CD4-positive, alpha-beta T cell (primary cell): ENCODE results near the gene PCDHA4. TPM values are rescaled to one million over a fixed set of nuclear protein-coding genes. Genes with fewer than 3 reads are reported as not detected.
"Not testable (repeated sequence)": the region's sequence is repeated elsewhere in the genome, so short reads cannot be mapped to it uniquely, and the experiment has no call there.

Source experiments
- ATAC-seq: fragments of 200-7000 bp; cut with Tn5 transposase; one replicate; pipeline ENCODE4 v1.10.0; 2022; ENCODE audit warnings: mild to moderate bottlenecking; ENCODE audit not compliant: poor library complexity
- CTCF ChIA-PET: fragments of 350-600 bp; sonication (Branson Sonifier 250); formaldehyde crosslinking; loops from one replicate; lab custom pipeline; 2021; ENCODE audit warnings: antibody characterized with exemption, inconsistent platforms; lab: Charles Lee
- POLR2A ChIA-PET: fragments of 350-600 bp; sonication (Branson Sonifier 250); formaldehyde crosslinking; loops from one replicate; lab custom pipeline; 2021; ENCODE audit warnings: antibody characterized with exemption, inconsistent platforms; lab: Charles Lee
- DNase-seq, 14 experiments: peaks; one replicate each; pipeline ENCODE4 v3.0.0-alpha.2; 2013 to 2020; ENCODE audit warnings: mixed read lengths in 2 of 14
- H3K27ac ChIP-seq, 2 donors: one replicate each; pipeline versions ENCODE4 v1.5.1 to v1.7.0; 2013; ENCODE audit warnings: low read length in 2 of 2, low read depth in 1 of 2, mild to moderate bottlenecking in 1 of 2
- H3K27me3 ChIP-seq, 2 experiments: 1 replicate in 1 of 2; 2 replicates in 1 of 2; pipeline versions ENCODE4 v1.6.1 to v1.7.0; 2013; ENCODE audit warnings: low read length in 2 of 2, control low read depth in 1 of 2, mild to moderate bottlenecking in 1 of 2, moderate library complexity in 1 of 2; ENCODE audit not compliant: insufficient read depth in 2 of 2, control insufficient read depth in 1 of 2
- H3K36me3 ChIP-seq: one replicate; pipeline ENCODE4 v1.6.1; 2013; ENCODE audit warnings: low read length, control low read depth; ENCODE audit not compliant: insufficient read depth
- H3K4me1 ChIP-seq: one replicate; pipeline ENCODE4 v1.6.1; 2013; ENCODE audit warnings: low read length, control low read depth; ENCODE audit not compliant: insufficient read depth
- H3K4me3 ChIP-seq: one replicate; pipeline ENCODE4 v1.5.1; 2013; ENCODE audit warnings: mild to moderate bottlenecking, low read length, moderate library complexity
- H3K9me3 ChIP-seq, 2 experiments: 1 replicate in 1 of 2; 2 replicates in 1 of 2; pipeline versions ENCODE4 v1.6.1 to v1.7.0; 2013; ENCODE audit warnings: low read length in 2 of 2, mild to moderate bottlenecking in 2 of 2, control low read depth in 1 of 2, moderate library complexity in 1 of 2; ENCODE audit not compliant: control insufficient read depth in 1 of 2, insufficient read depth in 1 of 2
- H3K27ac Mint-ChIP-seq: one replicate; pipeline ENCODE4 v1.8.0; 2020; ENCODE audit warnings: mixed read lengths
- H3K27me3 Mint-ChIP-seq: one replicate; pipeline ENCODE4 v1.8.0; 2021; ENCODE audit warnings: mixed read lengths
- H3K36me3 Mint-ChIP-seq: one replicate; pipeline ENCODE4 v1.8.0; 2021; ENCODE audit warnings: low read depth, mixed read lengths
- H3K4me1 Mint-ChIP-seq: one replicate; pipeline ENCODE4 v1.8.0; 2021; ENCODE audit warnings: low read depth, mixed read lengths
- H3K4me3 Mint-ChIP-seq: one replicate; pipeline ENCODE4 v1.8.0; 2020; ENCODE audit warnings: mild to moderate bottlenecking, mixed read lengths
- H3K9me3 Mint-ChIP-seq: one replicate; pipeline ENCODE4 v1.8.0; 2020; ENCODE audit warnings: mixed read lengths
- CTCF ChIP-seq: fragments of 200-600 bp; IDR thresholded peaks from one replicate; pipeline ENCODE4 v1.8.0; 2022; ENCODE audit warnings: antibody characterized with exemption, mild to moderate bottlenecking
- intact Hi-C, 2 experiments: fragments of 100-400 bp; cut with DNase I in 1 of 2; cut with micrococcal nuclease in 1 of 2; formaldehyde crosslinking; loops; one replicate each; pipeline versions ENCODE4 v1.15.1 to v1.9.0; 2023 to 2025; cut with DNase I, micrococcal nuclease
- total RNA-seq, 174 experiments: library from RNA in 2 of 174; stranded (reverse) in 2 of 174; gene quantifications; one replicate each; pipeline ENCODE4 v1.2.3 and lab custom pipeline; 2021 to 2026

Gene PCDHA4
- total RNA-seq, 2 experiments from 2014 or later: not detected

- DNase-seq: no peak
- Mint-ChIP-seq H3K27me3 (peaks cover 42% of the 10 kb centered on the region), H3K4me1 (no peaks in the 10 kb centered on the region), H3K27ac (no peak within 1 kb of the TSS), H3K4me3 (no peak within 1 kb of the TSS), H3K36me3 (peaks cover 4% of the 10 kb centered on the region), H3K9me3 (peaks cover 6% of the 10 kb centered on the region)
- intact Hi-C loops: no loop called here
- ATAC-seq: no peak
- Histone ChIP-seq H3K9me3 (peaks cover 12 to 26% of the 10 kb centered on the region in 2 experiments), H3K27ac (no peak within 1 kb of the TSS), H3K4me1 (no peaks in the 10 kb centered on the region), H3K36me3 (no peaks in the 10 kb centered on the region), H3K27me3 (peaks cover 10 to 16% of the 10 kb centered on the region in 2 experiments), H3K4me3 (no peak within 1 kb of the TSS)
- ChIA-PET CTCF (no interaction called here), POLR2A (no interaction called here)
- no peak for TF ChIP-seq CTCF
Observed at GRCh38 chr5:140821375-140822280, 14.8 kb downstream of the PCDHA4 start, which contains the start of gene PCDHA5. Gene PCDHA5 (plus strand): TSS chr5:140821613.

GRCh38 chr5:140822281-140822629 lies 15.4 kb downstream of the PCDHA4 start:
- DNase-seq (no peak), ATAC-seq (no peak)
- H3K4me3 Mint-ChIP-seq: no peak overlapping the region
- H3K4me1 Mint-ChIP-seq: no peaks in the 10 kb centered on the region
- H3K27me3 Mint-ChIP-seq: peaks cover 48% of the 10 kb centered on the region
- ChIA-PET POLR2A (no interaction called here), CTCF (no interaction called here)
- TF ChIP-seq CTCF: no peak
- Histone ChIP-seq H3K4me3 (no peak overlapping the region), H3K27me3 (peaks cover 10 to 23% of the 10 kb centered on the region in 2 experiments), H3K27ac (no peak overlapping the region), H3K36me3 (no peaks in the 10 kb centered on the region), H3K4me1 (no peaks in the 10 kb centered on the region), H3K9me3 (peaks cover 12 to 26% of the 10 kb centered on the region in 2 experiments)
- H3K36me3 Mint-ChIP-seq: peaks cover 8% of the 10 kb centered on the region
- peaks cover 10% of the 10 kb centered on the region for H3K9me3 Mint-ChIP-seq
- intact Hi-C loops: no loop called here
- H3K27ac Mint-ChIP-seq: no peak overlapping the region

GRCh38 chr5:140822969-140823368 lies 16.1 kb downstream of the PCDHA4 start:
- H3K36me3 Mint-ChIP-seq, ATAC-seq, intact Hi-C loops, CTCF ChIA-PET, H3K4me3 ChIP-seq, H3K4me1 ChIP-seq, H3K27ac Mint-ChIP-seq, H3K36me3 ChIP-seq, H3K4me3 Mint-ChIP-seq, POLR2A ChIA-PET, H3K27ac ChIP-seq, H3K4me1 Mint-ChIP-seq, DNase-seq: not testable (repeated sequence)
- H3K9me3 ChIP-seq: peaks cover 15 to 28% of the 10 kb centered on the region in 2 experiments
- H3K27me3 ChIP-seq: peaks cover 13 to 28% of the 10 kb centered on the region in 2 experiments
- Mint-ChIP-seq H3K27me3 (peaks cover 48% of the 10 kb centered on the region), H3K9me3 (peaks cover 10% of the 10 kb centered on the region)
